HPDE6-E6E7 (cell line): ENCODE data around the gene SOX1.

Experiments
- DNase-seq: peaks from one replicate; pipeline ENCODE4 v3.0.0; 2011; ENCODE audit warnings: missing footprints; ENCODE audit errors: extremely low spot score

SOX1 gene

DNA sequence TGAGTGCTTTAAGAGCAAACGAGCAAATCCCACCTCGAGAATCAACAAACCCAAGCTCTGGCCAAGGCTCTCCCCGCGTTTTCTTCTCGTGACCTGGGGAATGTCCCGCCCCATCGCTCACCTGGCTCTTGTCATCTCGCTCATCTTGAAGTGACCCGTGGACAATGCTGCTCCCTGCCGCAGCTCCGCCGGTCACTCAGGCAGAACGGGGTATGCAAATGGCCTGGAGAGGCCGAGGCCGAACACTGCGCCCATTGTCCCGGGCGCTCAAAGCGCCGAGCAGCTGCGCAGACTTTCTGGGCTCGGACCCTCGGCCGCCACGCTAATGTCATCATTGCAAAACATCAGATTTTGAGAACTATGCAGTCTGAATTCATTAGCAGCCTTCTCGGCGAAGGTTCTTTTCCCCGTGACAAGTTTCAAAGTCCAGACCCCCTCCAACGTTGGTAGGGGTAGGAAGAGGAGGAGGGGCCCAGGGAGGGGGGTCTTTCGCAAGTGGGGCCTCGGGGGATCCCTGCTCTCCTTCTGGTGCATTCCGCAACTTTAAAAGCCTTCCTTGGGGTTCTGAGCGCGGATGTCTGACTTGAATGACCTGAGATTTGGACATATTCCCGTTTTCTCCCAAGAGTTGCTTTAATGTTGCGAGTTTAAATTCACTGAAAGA is 39.7 kb downstream of the SOX1 start:
- DNase-seq: no peak

DNA sequence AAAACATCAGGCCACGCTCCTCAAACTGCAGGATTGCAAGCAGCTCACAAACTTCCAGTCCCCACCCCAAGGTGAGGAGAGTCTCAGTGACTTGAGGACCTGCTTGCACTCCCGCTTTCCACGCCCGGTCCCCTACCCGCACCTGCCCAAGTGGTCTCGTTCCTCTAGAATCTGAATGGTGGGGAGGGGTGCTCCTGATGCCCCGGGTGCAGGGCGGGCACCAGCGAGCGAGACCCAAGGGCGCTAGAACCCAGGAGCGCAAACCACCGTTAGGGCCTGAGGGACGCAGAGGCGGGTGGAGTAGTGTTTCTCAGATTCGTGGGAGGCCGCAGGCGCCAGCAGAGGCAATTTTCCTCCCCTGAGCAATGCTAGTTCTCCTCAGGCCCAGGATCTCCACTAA is 40.3 kb downstream of the SOX1 start:
- no peak for DNase-seq

DNA sequence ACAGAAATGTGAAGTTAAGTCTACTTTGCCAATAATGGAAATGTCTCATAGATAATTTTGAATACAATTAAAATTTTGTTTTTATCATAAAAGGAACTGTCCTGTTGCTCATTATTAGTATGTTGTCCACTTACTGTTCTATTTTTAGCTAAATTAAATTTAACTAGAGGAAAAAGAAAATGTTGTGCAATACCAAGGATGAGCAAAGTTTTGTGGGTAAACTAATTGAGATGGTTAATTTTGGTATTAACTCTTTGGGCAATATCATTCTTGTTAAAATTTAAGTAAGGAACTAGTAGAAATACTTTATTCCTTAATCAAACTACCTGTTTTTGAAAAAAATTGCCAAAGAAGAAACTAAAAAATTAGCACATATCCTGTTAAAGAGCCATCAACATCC is 43.5 kb downstream of the SOX1 start:
- DNase-seq: no peak

DNA sequence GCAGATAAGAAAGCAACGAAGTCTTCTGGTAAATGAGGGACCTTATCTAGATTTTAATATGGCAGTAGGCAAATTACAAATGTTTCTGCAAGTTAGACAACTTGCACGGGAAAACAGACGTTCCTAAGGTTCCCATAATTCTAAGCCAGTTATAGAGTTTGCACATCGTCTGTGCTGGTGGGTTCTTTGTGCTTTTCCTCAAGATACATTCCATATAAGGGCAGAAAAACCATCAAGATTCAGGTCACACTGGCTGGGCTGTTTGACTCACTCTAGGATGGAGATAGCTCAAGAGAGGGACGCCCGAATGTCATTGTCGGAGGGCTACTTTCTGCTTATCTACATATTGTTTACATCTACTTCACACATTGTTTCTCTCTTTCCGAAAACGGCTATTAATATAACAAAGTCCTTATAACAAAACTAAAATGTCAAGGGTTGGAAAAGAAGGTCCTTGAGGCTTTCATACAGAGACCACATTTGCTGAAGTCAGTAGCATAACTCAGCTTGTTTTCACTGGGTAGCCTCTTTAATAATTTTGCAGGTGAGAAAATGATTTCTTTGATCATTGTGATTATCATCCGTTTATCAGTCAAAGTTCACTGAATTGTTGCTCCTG is 44.4 kb downstream of the SOX1 start:
- no peak for DNase-seq

DNA sequence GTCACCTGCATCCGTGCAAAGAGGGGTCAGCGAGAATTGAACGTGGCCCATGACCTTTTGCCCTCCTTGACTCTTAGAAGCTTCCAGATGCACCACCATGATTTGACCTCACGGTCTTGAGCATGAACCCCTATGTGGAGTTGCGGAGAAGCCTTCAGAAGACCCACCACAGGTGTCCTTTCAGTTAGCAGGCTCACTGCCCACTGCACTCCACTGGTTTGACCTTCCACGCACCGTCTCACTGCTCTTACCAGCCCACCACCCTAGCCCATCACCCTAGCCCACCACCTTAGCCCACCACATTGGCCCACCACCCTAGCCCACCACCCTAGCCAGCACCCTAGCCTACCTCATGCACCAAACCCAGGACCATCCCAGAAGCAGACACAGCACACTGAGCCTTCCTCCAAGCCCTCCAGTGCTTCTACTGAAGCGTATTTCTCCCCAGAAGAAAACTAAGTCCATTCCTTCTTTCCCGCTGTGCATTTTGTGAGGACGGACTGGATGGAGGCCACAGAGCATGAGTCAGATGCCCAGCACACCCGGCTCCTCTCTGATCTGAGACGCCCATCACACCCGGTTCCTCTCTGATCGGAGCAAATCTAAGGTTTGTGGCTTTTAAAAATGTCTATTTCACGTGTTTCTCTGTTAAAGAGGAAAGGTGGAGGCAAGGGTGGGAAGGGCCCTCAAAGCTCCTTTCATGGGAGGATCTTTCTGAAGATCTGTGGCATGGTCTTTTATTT is 45.8 kb downstream of the SOX1 start:
- no peak for DNase-seq

DNA sequence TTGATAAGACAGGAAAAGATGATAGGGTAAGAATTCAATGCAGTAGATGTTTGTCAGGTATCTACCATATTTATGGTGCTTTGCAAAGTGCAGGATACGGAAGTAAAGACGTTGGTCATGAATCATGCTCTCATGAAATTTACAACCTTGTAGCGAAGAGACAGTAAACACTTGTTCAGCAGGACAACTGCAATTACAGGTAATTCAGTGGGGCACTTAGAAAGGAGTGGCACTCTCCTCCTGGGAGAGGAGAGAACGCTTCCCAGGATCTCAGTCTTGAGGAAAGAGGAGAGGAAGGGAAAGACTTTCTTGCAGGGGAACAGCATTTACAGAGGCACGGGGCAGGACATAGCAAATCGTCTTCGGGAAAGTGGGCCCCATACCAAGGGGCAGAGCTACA is 46.4 kb downstream of the SOX1 start:
- DNase-seq: no peak

DNA sequence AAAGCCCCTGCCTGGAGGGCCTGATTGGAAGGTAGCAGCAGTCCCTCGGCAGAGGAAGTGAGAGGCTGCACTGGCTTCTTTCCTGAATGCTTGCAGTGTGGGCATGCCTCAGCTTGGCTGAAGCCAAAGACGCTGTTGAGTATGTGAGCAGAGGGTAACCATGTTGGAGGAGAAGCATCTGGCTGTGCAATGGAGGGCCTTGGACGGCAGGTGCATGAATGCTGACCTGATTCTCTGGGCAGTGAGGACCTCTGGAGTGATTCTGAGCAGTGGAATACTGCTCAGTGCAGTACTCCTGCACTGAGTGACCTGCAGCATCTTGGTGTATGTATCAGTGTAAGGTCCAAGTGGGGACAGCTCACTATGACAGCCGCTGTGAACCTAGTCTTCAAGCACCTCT is 46.9 kb downstream of the SOX1 start:
- no peak for DNase-seq

DNA sequence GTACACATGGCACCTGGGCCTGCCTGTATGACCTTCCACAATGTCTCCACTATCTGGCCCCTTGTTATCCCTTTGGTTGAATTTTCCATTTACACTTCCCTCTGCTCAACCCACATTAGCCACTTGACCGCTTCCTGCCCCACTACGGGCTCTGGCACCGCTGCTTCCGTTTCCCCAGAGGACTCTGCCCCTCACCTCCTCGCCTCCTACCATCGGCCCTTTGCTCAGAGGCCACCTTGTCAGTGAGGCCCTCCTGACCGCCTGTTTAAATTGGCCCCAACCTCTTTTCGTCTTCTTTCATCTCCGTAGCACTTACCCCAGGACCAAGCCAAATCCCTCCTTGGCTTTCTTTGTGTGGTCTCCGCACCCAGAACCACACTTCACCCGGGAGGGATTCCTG is 47.4 kb downstream of the SOX1 start:
- DNase-seq: no peak

DNA sequence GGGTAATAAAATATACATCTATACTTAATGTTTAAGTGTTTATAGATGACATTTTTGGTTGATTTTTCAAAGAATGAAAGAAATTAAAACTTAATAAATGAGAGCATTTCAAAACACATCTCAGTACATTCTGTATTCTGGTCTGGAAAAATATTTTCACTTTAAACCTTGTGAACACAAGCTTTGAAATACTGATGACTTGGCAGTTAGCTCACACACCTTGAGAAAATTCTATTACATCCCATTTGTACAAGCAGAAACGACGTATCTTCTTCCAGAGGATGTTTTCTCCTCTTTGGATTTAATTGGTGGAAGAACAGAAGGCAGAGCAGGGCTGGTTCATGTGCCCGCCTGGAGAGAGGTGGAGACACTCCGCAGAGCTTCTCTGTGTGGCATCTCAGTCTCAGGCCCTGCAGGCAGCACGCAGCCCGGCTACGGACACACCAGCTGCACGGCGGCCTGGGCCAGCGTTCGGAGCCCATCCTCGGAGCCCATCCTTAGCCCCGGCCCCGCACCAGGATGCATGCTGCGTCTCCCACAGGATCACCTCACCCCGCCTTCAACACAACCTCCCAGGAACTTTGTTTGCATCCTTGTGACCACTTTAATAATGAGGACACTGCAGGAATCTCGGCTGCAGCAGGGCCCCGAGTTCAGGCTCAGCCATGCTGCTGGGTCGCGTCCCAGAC is 48.6 kb downstream of the SOX1 start:
- DNase-seq: no peak

DNA sequence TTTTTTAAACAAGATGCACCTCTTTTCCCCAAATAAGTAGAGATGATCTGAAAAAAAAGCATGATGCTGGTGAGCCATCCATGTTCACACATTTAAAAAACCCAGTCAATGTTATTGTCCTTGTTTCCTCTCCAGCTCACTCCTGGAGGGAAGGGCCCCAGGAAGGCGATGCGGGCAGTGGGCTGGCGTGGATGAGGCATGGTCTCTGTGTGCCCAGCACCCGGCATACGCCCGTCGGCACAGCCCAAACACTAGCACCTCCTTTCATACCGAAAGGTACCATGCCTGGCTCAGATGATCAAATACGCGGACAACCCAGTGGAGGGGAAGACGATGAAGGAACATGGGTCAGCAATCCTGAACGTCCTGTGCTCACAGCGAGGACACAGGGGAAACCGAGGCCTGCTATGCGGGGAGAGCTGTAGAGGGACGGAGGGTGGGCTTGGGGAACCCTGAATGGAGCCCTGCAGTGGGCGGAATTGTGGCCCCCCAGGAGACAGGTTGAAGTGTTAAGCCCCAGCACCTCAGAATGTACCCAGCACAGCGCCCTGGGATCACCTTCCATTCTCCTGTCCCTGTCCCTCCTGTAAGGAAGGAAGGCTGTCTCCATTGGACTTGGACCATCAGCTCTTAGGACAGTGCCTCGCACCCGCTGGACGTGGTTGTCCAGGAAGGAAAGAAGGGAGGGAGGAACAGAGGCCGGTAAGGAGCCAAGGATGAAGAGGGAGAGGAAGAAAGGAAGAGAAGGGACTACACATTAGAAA is 49.4 kb downstream of the SOX1 start:
- no peak for DNase-seq

DNA sequence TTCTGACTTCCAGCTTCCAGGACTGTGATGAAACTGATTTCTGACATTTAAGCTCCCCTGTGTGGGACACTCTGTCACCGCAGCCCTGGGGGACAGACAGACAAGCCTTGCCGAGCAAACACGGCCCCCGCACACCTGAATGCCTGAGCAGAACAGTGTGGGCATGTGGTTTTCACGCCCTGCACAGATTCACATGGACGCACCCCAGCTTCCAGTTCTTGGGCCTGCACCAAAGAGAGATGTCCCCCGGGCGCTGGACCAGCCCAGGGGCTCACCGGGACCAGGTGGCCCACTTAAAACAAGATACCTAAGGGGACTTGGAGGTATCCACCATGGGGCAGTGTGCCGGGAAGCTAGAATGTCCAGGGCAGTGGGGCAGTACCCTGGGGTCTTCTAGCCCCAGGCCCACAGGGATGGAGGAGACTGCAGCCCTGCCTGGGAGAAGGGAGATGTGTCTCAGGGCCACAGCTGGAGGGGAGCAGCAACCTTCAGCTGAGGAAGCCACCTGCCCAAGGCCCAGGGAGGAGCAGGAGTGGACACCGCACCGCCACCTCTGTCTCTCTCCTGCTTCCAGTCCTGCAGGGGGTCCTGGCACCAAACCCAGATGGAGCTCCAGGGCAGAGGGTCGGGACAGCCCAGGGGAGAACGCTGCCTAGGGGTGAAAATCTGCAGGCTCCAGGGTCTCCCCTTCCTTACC is 50.5 kb downstream of the SOX1 start:
- DNase-seq: no peak

DNA sequence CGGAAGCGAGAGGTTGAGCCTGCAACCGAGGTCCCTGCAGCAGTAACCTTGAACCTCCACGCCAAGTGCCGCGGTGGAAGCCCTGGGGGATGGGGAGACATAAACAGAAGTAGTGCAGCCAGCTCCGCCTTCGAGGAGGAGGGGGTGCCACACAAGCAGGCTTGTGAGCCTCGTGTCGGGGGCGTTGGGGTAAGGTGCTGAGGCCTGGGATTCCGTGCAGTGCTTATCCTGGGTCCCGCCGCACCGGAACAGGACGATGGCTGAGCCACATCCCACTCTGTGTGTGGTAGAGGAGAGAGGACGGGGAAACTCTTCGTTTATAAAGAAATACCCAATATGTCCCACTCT is 51.0 kb downstream of the SOX1 start:
- DNase-seq: no peak

DNA sequence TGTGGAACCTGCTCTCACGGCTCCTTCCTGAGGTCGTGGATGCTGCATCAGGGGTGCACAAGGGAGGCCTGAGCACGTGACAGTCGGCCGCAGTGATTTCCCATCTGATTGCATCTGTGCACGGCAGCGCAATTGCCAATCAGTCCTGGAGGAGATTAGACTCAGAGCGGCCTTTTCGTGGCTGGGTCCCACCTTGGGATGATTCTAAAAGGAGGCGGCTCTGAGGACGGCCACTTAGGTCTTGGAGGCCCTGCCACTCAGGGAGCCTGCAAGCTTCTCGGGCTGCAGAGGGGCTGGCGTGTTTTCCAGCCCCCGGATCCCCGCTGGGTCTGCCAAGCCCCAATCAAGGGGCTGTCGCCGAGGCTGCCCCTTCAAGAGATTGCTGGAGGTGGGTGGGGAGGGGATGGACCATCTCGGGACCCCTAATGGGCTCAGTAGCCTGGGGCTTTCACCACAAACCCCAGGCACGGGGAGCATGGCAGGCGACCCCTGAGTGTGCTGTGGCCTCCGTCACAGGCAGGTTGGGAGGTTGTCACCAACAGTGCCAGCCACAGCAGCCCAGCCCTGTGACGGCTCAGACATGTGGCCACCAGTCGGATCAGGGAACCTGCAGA is 51.6 kb downstream of the SOX1 start:
- DNase-seq: no peak

DNA sequence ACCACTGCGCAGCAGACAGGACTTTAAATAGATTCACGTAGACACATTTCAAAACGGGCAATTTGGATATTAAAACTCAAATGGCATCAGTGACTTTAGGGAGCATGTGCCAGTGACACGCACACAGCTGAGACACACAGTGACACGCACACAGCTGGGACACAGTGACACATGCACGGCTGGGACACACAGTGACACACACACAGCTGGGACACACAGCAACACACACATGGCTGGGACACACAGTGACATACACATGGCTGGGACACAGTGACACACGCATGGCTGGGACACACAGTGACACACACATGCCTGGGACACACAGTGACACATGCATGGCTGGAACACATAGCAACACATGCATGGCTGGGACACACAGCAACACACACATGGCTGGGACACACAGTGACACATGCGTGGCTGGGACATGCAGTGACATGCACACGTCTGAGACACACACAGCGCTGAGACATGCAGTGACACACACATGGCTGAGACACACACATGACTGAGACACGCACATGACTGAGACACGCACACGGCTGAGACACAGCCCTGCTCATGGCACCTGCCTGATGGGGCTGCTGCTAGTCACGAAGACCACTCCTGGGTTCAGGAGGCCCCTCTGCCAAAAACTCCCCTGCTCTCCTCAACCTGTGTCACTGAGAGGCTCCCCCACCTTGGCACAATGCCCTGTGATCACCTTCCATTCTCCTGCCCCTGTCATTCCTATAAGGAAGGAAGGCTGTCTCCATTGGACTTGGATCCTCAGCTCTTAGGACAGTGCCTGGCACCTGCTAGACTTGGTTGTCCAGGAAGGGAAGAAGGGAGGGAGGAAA is 52.5 kb downstream of the SOX1 start:
- no peak for DNase-seq

DNA sequence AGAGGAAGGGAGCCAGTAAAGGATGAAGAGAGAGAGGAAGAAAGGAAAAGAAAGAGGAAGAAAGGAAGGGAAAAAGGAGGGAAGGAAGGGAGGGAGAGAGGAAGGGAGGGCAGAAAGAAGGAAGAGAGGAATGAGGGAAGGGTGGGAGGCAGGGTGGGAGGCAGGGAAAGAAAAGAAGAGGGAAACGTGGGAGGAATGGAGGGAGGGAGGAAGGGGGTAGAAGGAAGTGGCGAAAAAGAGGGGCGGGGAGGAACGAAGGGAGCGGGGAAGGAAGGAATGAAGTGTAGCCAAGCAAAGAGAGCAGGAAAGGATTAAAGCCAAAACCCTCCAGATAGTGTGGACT is 53.1 kb downstream of the SOX1 start:
- no peak for DNase-seq
